ENCODE data around the gene PRKG2.

PRKG2 gene

GRCh38 chr4:81152839-81153713, 61.9 kb downstream of the PRKG2 start:
- no peak for FAIRE-seq

GRCh38 chr4:81149976-81150375, 65.0 kb downstream of the PRKG2 start:
- no peak for FAIRE-seq

GRCh38 chr4:81148576-81148975, 66.4 kb downstream of the PRKG2 start:
- FAIRE-seq, result no peak

- no peak for FAIRE-seq
Observed at GRCh38 chr4:81146466-81146865, 68.6 kb downstream of the PRKG2 start.

GRCh38 chr4:81143183-81143582, 71.8 kb downstream of the PRKG2 start:
- FAIRE-seq, result no peak

- no peak for FAIRE-seq
Observed at GRCh38 chr4:81142744-81143143, 72.3 kb downstream of the PRKG2 start.

- no peak for FAIRE-seq
Observed at GRCh38 chr4:81137894-81138293, 77.1 kb downstream of the PRKG2 start.

- FAIRE-seq, result no peak
Observed at GRCh38 chr4:81137446-81137845, 77.6 kb downstream of the PRKG2 start.

GRCh38 chr4:81136161-81136905, 78.7 kb downstream of the PRKG2 start:
- no peak for FAIRE-seq

GRCh38 chr4:81135501-81135900, 79.5 kb downstream of the PRKG2 start:
- no peak for FAIRE-seq

- FAIRE-seq, result no peak
Observed at GRCh38 chr4:81131563-81131962, 83.5 kb downstream of the PRKG2 start.

- no peak for FAIRE-seq
Observed at GRCh38 chr4:81131066-81131465, 84.0 kb downstream of the PRKG2 start.

- no peak for FAIRE-seq
Observed at GRCh38 chr4:81130569-81130968, 84.5 kb downstream of the PRKG2 start.

- FAIRE-seq, result no peak
Observed at GRCh38 chr4:81120055-81120454, 95.0 kb downstream of the PRKG2 start.

- FAIRE-seq, result no peak
Observed at GRCh38 chr4:81118086-81118485, 96.9 kb downstream of the PRKG2 start.

- no peak for FAIRE-seq
Observed at GRCh38 chr4:81116566-81116965, 98.5 kb downstream of the PRKG2 start.

GRCh38 chr4:81113024-81113423, 102.0 kb downstream of the PRKG2 start:
- no peak for FAIRE-seq

GRCh38 chr4:81109356-81109755, 105.7 kb downstream of the PRKG2 start:
- FAIRE-seq, result no peak

- no peak for FAIRE-seq
Observed at GRCh38 chr4:81106150-81106549, 108.9 kb downstream of the PRKG2 start.

- FAIRE-seq, result no peak
Observed at GRCh38 chr4:81102107-81102506, 112.9 kb downstream of the PRKG2 start.

- FAIRE-seq, result no peak
Observed at GRCh38 chr4:81096566-81096965, 118.5 kb downstream of the PRKG2 start.

GRCh38 chr4:81095389-81095788, 119.6 kb downstream of the PRKG2 start:
- no peak for FAIRE-seq

GRCh38 chr4:81093720-81094401, 121.2 kb downstream of the PRKG2 start:
- no peak for FAIRE-seq
